ENCODE data around the gene CLIP4. TPM values are rescaled to one million over a fixed set of nuclear protein-coding genes. Genes with fewer than 3 reads are reported as not detected.

CLIP4 gene
- total and polyA plus RNA-seq, 10 donors = 4.1 to 68.8 (median 28.2) TPM

- Histone ChIP-seq H3K27me3 (replicated peaks in 1 of 7) (no peaks in the 10 kb centered on the region), H3K4me3 (no peak overlapping the region), H3K9me3 (no peaks in the 10 kb centered on the region), H3K4me1 (no peaks in the 10 kb centered on the region), H3K27ac (no peak overlapping the region), H3K36me3 (peaks cover 0 to 59% (median 2%) of the 10 kb centered on the region in 6 donors)
- no peak for DNase-seq
- intact Hi-C loops (cut with DNase I; ENCODE audit: low total_unique reads) = no loop called here
- 67 to 77% (median 70%) methylated on average over 8 of the region's 8 CpGs for WGBS, 5 donors
- TF ChIP-seq POLR2AphosphoS5 (IDR thresholded peaks at IDR 0.05) (no peak), CTCF (IDR thresholded peaks at IDR 0.05 in 8 of 11, conservative IDR thresholded peaks at IDR 0.05 in 3 of 11) (no peak), POLR2A (IDR thresholded peaks at IDR 0.05) (no peak)
Observed at GRCh38 chr2:29165362-29166241, 50.4 kb downstream of the CLIP4 start.

- DNase-seq = no peak
- TF ChIP-seq POLR2A (IDR thresholded peaks at IDR 0.05) (no peak), CTCF (IDR thresholded peaks at IDR 0.05 in 8 of 11, conservative IDR thresholded peaks at IDR 0.05 in 3 of 11) (no peak), POLR2AphosphoS5 (IDR thresholded peaks at IDR 0.05) (no peak)
- Histone ChIP-seq H3K27ac (no peak overlapping the region), H3K36me3 (peaks cover 0 to 51% (median 0%) of the 10 kb centered on the region in 6 donors), H3K27me3 (replicated peaks in 1 of 7) (no peaks in the 10 kb centered on the region), H3K4me3 (no peak overlapping the region), H3K4me1 (no peaks in the 10 kb centered on the region), H3K9me3 (no peaks in the 10 kb centered on the region)
- intact Hi-C loops (cut with DNase I; ENCODE audit: low total_unique reads) = no loop called here
- WGBS, 5 donors = 70 to 86% (median 79%) methylated on average over 1 of the region's 1 CpG
Observed at GRCh38 chr2:29166242-29167039, 51.2 kb downstream of the CLIP4 start.

GRCh38 chr2:29174937-29175336, 59.7 kb downstream of the CLIP4 start:
- no peak for DNase-seq
- 61 to 96% (median 73%) methylated on average over 2 of the region's 2 CpGs for WGBS, 5 donors
- H3K36me3 ChIP-seq = peaks cover 0 to 53% (median 11%) of the 10 kb centered on the region in 6 donors
- no peaks in the 10 kb centered on the region for H3K4me1 ChIP-seq
- H3K27me3 ChIP-seq (replicated peaks in 1 of 7) = no peaks in the 10 kb centered on the region
- no peak overlapping the region for H3K4me3 ChIP-seq
- intact Hi-C loops (cut with DNase I; ENCODE audit: low total_unique reads) = no loop called here
- TF ChIP-seq POLR2A (IDR thresholded peaks at IDR 0.05) (no peak), CTCF (IDR thresholded peaks at IDR 0.05 in 8 of 11, conservative IDR thresholded peaks at IDR 0.05 in 3 of 11) (no peak), POLR2AphosphoS5 (IDR thresholded peaks at IDR 0.05) (no peak)
- no peak overlapping the region for H3K27ac ChIP-seq
- no peaks in the 10 kb centered on the region for H3K9me3 ChIP-seq

- Histone ChIP-seq H3K27me3 (replicated peaks in 1 of 7) (no peaks in the 10 kb centered on the region), H3K9me3 (no peaks in the 10 kb centered on the region), H3K4me3 (no peak overlapping the region), H3K27ac (no peak overlapping the region), H3K36me3 (peaks cover 0 to 55% (median 11%) of the 10 kb centered on the region in 6 donors), H3K4me1 (no peaks in the 10 kb centered on the region)
- no peak for TF ChIP-seq POLR2AphosphoS5 (IDR thresholded peaks at IDR 0.05)
- WGBS, 5 donors = 89 to 99% (median 97%) methylated on average over 3 of the region's 3 CpGs
- DNase-seq = no peak
- intact Hi-C loops (cut with DNase I; ENCODE audit: low total_unique reads) = no loop called here
Observed at GRCh38 chr2:29175338-29175737, 60.1 kb downstream of the CLIP4 start.
